ENCODE results near the gene CT83. TPM values are rescaled to one million over a fixed set of nuclear protein-coding genes. Genes with fewer than 3 reads are reported as not detected.

CT83 gene
- not detected for total RNA-seq

DNA sequence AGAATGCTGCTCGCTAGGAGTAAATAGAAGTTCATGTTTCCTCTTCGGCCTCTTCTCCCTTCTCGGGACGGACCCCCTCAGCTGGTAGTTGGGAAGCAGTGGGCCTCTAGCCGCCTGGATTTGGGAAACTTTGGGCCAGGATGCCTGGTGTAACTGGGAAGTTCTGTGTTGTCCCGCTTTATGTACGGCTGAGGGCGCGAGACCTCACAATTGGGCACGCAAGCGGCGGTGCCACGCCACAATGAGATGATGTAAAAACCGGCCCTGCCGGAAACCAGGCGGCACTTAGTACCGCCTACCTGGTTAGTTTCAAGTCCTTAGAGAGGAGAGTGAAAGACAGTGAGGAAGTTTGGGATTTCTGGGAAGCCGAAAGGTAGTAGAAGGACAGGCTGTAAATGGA is at the start of gene CT83:
Gene CT83 (minus strand): TSS at position 155 of the 400 bp plus-strand sequence. CDS start 120 bp downstream, at position 35.

DNA sequence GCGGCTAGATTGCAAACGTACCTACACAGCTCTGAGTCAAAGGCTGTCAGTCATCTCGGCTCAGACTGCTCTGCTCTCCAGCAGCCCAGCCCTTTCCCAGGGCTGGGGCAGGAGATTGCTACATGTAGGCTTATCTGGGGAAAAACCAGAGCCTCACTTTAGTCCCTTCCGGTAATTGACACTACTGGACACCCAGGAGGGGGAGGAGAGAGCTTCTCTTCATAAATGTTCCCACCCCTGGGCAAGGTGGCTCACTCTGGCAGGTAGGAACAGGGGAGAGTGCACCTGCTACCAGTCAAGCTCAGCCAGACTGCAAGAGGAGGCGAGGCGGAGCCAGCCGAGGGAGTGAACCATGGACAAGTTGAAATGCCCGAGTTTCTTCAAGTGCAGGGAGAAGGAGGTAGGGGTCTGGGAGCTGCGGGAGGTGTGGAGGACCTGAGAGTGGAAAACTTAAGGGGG is 26.4 kb downstream of the CT83 start, which contains the start of gene SLC6A14:
Gene SLC6A14 (plus strand): TSS at position 249 of the 459 bp plus-strand sequence. CDS start 104 bp downstream, at position 353.

Other genes starting within 250 kb of the CT83 start
- gene SLC6A14, start 26.4 kb downstream of the CT83 start, total RNA-seq, result not detected

All from metanephros (tissue), 1 donor.